ENCODE data around the gene NAV3.

NAV3 gene, protein sequence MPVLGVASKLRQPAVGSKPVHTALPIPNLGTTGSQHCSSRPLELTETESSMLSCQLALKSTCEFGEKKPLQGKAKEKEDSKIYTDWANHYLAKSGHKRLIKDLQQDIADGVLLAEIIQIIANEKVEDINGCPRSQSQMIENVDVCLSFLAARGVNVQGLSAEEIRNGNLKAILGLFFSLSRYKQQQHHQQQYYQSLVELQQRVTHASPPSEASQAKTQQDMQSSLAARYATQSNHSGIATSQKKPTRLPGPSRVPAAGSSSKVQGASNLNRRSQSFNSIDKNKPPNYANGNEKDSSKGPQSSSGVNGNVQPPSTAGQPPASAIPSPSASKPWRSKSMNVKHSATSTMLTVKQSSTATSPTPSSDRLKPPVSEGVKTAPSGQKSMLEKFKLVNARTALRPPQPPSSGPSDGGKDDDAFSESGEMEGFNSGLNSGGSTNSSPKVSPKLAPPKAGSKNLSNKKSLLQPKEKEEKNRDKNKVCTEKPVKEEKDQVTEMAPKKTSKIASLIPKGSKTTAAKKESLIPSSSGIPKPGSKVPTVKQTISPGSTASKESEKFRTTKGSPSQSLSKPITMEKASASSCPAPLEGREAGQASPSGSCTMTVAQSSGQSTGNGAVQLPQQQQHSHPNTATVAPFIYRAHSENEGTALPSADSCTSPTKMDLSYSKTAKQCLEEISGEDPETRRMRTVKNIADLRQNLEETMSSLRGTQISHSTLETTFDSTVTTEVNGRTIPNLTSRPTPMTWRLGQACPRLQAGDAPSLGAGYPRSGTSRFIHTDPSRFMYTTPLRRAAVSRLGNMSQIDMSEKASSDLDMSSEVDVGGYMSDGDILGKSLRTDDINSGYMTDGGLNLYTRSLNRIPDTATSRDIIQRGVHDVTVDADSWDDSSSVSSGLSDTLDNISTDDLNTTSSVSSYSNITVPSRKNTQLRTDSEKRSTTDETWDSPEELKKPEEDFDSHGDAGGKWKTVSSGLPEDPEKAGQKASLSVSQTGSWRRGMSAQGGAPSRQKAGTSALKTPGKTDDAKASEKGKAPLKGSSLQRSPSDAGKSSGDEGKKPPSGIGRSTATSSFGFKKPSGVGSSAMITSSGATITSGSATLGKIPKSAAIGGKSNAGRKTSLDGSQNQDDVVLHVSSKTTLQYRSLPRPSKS (N-terminal part only)

DNA sequence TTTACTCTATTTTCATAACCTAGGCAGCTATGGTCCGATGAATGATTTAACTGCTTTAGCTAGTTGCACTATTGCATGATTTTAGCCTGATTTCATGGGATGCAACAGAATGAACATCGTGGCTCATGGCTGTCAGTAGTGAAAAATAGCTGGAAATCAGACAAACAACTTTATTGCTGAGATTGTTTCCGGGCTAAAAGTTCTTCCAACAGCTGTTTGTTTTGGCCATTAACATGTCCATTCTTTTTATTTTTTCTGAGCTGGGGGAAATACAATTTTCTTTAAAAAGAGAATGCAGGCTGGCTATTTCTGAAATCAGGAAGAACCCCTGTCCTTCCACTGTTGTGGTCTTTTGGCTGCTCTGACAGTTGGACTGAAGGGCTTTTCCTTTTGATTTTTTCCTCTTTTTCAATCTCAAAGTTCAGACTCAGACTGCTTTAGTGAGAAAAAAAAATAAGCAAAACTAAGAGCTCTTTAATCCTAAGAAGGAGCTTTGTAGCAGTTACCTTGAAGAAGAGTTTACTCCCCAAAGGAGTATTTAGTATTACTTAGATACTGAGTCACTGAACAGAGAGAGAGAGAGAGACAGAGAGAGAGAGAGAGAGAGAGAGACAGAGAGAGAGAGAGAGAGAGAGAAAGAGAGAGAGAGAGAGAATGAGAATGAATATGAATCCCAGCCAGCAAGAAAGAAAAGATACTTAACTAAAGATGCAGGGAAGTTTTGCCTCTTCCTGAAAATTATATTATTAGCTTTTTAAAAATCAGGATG lies at the start of gene NAV3:
Gene NAV3, plus strand, starts transcription at position 312 of the 769 bp plus-strand sequence. CDS start 568 bp downstream, outside the sequence.
- no peak within 1 kb of the TSS for H3K4me2 ChIP-seq (ENCODE audit: low read length)
- no peak within 1 kb of the TSS for H3K4me3 ChIP-seq (ENCODE audit: low read length)
- H2AFZ ChIP-seq (ENCODE audit: low read depth, low read length): no peak within 1 kb of the TSS

DNA sequence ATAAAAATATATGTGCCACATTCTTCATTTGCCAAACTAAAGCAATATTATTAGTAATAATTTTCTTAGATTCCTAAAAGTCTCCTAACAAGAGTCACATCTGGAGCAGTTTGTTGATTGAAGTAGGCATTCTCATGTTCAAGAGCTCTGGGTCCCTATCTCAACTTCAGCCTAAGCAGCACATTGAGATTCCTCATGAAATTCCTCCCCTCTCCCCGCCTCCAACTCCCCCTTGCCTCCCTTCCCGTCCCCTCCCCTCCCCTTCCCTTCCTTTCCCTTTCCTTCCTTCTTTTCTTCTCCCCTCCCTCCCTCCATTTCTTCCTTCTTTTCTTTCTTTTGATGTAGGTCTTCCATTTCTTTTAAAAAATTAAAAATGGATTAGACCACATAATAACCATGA lies 48.7 kb upstream of the NAV3 start:
- Histone ChIP-seq H3K9me3 (ENCODE audit: insufficient read depth, low read length) (no peaks in the 10 kb centered on the region), H2AFZ (ENCODE audit: low read depth, low read length) (no peak overlapping the region), H3K79me2 (ENCODE audit: low read length) (no peaks in the 10 kb centered on the region), H4K20me1 (ENCODE audit: insufficient read depth, low read length) (no peaks in the 10 kb centered on the region), H3K4me1 (ENCODE audit: low read length) (no peaks in the 10 kb centered on the region), H3K4me3 (ENCODE audit: low read length) (no peak overlapping the region), H3K27me3 (ENCODE audit: low read depth, low read length) (no peaks in the 10 kb centered on the region), H3K9ac (ENCODE audit: low read length) (no peak overlapping the region), H3K36me3 (replicated peaks; ENCODE audit: low read depth, low read length) (no peaks in the 10 kb centered on the region), H3K4me2 (ENCODE audit: low read length) (no peak overlapping the region), H3K27ac (ENCODE audit: low read length) (no peak overlapping the region)
- TF ChIP-seq, protein P1, sequence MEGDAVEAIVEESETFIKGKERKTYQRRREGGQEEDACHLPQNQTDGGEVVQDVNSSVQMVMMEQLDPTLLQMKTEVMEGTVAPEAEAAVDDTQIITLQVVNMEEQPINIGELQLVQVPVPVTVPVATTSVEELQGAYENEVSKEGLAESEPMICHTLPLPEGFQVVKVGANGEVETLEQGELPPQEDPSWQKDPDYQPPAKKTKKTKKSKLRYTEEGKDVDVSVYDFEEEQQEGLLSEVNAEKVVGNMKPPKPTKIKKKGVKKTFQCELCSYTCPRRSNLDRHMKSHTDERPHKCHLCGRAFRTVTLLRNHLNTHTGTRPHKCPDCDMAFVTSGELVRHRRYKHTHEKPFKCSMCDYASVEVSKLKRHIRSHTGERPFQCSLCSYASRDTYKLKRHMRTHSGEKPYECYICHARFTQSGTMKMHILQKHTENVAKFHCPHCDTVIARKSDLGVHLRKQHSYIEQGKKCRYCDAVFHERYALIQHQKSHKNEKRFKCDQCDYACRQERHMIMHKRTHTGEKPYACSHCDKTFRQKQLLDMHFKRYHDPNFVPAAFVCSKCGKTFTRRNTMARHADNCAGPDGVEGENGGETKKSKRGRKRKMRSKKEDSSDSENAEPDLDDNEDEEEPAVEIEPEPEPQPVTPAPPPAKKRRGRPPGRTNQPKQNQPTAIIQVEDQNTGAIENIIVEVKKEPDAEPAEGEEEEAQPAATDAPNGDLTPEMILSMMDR (IDR thresholded peaks at IDR 0.05; ENCODE audit: low read depth, low read length): no peak

More for the DNA sequence above, at the start of gene NAV3:
- H4K20me1 ChIP-seq (ENCODE audit: insufficient read depth, low read length): no peaks in the 10 kb centered on the region
- H3K79me2 ChIP-seq (ENCODE audit: low read length): no peaks in the 10 kb centered on the region
- TF ChIP-seq EZH2phosphoT487 (IDR thresholded peaks at IDR 0.05; ENCODE audit: low read depth): no peak
- TF ChIP-seq, protein P1 (IDR thresholded peaks at IDR 0.05; ENCODE audit: low read depth, low read length): no peak
- no peak within 1 kb of the TSS for H3K9ac ChIP-seq (ENCODE audit: low read length)
- no peaks in the 10 kb centered on the region for H3K9me3 ChIP-seq (ENCODE audit: insufficient read depth, low read length)
- no peaks in the 10 kb centered on the region for H3K27me3 ChIP-seq (ENCODE audit: low read depth, low read length)
- no peaks in the 10 kb centered on the region for H3K4me1 ChIP-seq (ENCODE audit: low read length)
- H3K27ac ChIP-seq (ENCODE audit: low read length): no peak within 1 kb of the TSS
- H3K36me3 ChIP-seq (replicated peaks; ENCODE audit: low read depth, low read length): no peaks in the 10 kb centered on the region

DNA sequence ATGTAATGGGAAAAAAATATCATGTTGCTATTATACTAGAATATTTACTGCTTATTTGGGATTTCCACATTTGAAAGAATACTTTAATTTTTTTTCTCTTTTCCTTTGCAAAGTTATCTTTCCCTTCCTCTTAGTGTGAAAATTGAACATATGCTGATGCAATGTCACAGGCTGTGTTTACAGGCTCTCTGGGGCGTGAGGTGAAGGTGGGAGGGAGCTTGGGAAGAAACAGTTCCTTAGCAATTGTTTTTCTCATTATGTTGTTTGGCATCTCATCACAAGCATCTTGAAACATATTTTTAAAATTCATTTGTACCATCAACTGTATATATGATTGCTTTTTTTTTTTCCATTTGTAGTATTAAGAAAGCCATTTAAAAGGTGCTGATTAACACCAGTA lies 47.9 kb upstream of the NAV3 start:
- no peak overlapping the region for H3K27ac ChIP-seq (ENCODE audit: low read length)
- no peaks in the 10 kb centered on the region for H3K4me1 ChIP-seq (ENCODE audit: low read length)
- TF ChIP-seq, protein P1 (IDR thresholded peaks at IDR 0.05; ENCODE audit: low read depth, low read length): no peak
- no peak for TF ChIP-seq EZH2phosphoT487 (IDR thresholded peaks at IDR 0.05; ENCODE audit: low read depth)
- H3K4me2 ChIP-seq (ENCODE audit: low read length): no peak overlapping the region
- no peaks in the 10 kb centered on the region for H3K27me3 ChIP-seq (ENCODE audit: low read depth, low read length)
- no peak overlapping the region for H2AFZ ChIP-seq (ENCODE audit: low read depth, low read length)
- no peak overlapping the region for H3K9ac ChIP-seq (ENCODE audit: low read length)
- H3K4me3 ChIP-seq (ENCODE audit: low read length): no peak overlapping the region
- H3K36me3 ChIP-seq (replicated peaks; ENCODE audit: low read depth, low read length): no peaks in the 10 kb centered on the region
- H3K79me2 ChIP-seq (ENCODE audit: low read length): no peaks in the 10 kb centered on the region
- H3K9me3 ChIP-seq (ENCODE audit: insufficient read depth, low read length): no peaks in the 10 kb centered on the region
- no peaks in the 10 kb centered on the region for H4K20me1 ChIP-seq (ENCODE audit: insufficient read depth, low read length)

All from OCI-LY3 (cell line).